Measurements from ENCODE around the gene ACO2.

DNA sequence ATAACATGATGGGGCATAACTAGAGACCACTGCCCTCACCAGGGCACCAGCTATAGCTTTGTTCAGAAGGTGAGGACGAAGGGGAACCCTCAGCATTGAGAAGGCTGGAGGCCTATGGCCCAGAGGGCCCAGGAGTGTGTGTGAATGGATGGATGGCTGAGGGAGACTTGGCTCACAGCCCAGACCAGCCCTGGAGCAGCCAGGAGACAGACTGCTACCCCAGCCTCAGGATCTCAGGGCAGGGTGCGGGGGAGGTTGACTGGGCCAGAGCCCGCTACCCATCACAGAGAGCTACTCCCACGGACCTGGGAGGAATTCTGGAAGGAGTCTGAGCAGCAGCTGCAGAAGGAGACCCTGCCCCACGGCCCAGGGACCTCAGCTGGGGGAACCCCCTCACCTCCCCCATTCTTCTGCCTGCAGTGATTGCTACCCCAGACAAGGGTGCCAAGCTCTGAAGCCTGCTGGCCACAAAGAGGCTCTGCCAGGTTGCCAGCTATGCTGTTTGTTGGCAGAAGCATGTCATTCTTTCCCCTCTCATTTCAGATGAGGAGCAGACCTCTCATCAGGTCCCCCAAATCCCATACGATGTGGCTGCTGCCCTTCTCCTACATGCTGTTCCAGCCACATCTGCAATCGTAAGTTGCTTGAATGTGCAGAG lies 86.5 kb downstream of the ACO2 start:
- TF ChIP-seq, protein P1, sequence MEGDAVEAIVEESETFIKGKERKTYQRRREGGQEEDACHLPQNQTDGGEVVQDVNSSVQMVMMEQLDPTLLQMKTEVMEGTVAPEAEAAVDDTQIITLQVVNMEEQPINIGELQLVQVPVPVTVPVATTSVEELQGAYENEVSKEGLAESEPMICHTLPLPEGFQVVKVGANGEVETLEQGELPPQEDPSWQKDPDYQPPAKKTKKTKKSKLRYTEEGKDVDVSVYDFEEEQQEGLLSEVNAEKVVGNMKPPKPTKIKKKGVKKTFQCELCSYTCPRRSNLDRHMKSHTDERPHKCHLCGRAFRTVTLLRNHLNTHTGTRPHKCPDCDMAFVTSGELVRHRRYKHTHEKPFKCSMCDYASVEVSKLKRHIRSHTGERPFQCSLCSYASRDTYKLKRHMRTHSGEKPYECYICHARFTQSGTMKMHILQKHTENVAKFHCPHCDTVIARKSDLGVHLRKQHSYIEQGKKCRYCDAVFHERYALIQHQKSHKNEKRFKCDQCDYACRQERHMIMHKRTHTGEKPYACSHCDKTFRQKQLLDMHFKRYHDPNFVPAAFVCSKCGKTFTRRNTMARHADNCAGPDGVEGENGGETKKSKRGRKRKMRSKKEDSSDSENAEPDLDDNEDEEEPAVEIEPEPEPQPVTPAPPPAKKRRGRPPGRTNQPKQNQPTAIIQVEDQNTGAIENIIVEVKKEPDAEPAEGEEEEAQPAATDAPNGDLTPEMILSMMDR (IDR thresholded peaks at IDR 0.05; ENCODE audit: insufficient read depth, low read depth, low read length) = no peak
- TF ChIP-seq EZH2 (IDR thresholded peaks at IDR 0.05; ENCODE audit: insufficient read depth, low read length) = no peak

Measured in astrocyte (in vitro differentiated cells and primary cell).